K562 (cell line): ENCODE data around the gene TP53RK. TPM values are rescaled to one million over a fixed set of nuclear protein-coding genes. Genes with fewer than 3 reads are reported as not detected.

ENCODE experiments used
- ATAC-seq: fragments of 200-7000 bp; cut with Tn5 transposase; 3 replicates; pipeline ENCODE4 v1.9.1; 2020; ENCODE audit warnings: moderate library complexity
- BruUV-seq: library from RNA; stranded (reverse); fragments of 400-500 nt; replicated peaks from 2 replicates; lab custom pipeline; 2021; lab: Mats Ljungman, UMichigan
- CTCF ChIA-PET: fragments of 300-600 bp; formaldehyde crosslinking; extraction: SDS; loops from one replicate; lab custom pipeline; 2021; ENCODE audit warnings: low intra/inter-chr PET ratio; lab: Yijun Ruan, JAX
- POLR2A ChIA-PET: fragments of 300-600, 350-650 bp; sonication (Branson Sonifier 250); formaldehyde crosslinking; extraction: SDS; loops from one replicate; lab custom pipeline; 2021; ENCODE audit warnings: antibody characterized with exemption, inconsistent platforms; lab: Yijun Ruan, JAX
- DNase-seq, 4 experiments: peaks; one replicate each; pipeline versions ENCODE4 v3.0.0 to v3.0.0-alpha.2; 2011 to 2018; ENCODE audit warnings: low spot score in 3 of 4, mixed read lengths in 3 of 4; ENCODE audit errors: extremely low read depth in 1 of 4
- FAIRE-seq: peaks from 2 replicates; lab custom pipeline; 2011; peaks lifted over from hg19 to GRCh38; lab: Jason Lieb, UNC
- H2AFZ ChIP-seq: 2 replicates; pipeline ENCODE4 v1.6.0; 2011; ENCODE audit warnings: low read depth, low read length, control low read depth, inconsistent platforms
- H3K27ac ChIP-seq: fragments of 200-600 bp; 3 replicates; pipeline ENCODE4 v1.8.0; 2011; ENCODE audit warnings: low read depth, mild to moderate bottlenecking, control low read depth, inconsistent platforms, low read length, moderate library complexity, mixed read lengths; ENCODE audit errors: extremely low read depth
- H3K27me3 ChIP-seq, 2 experiments: fragments of 300-600 bp in 1 of 2; 2 replicates in 1 of 2; 3 replicates in 1 of 2; pipeline versions ENCODE4 v1.6.0 to v1.8.0; 2011; ENCODE audit warnings: inconsistent platforms in 2 of 2, low read length in 2 of 2, mild to moderate bottlenecking in 1 of 2, mixed read lengths in 1 of 2, moderate library complexity in 1 of 2; ENCODE audit not compliant: control insufficient read depth in 2 of 2, insufficient read depth in 2 of 2
- H3K36me3 ChIP-seq: fragments of 300-600 bp; 3 replicates; pipeline ENCODE4 v1.8.0; 2011; ENCODE audit warnings: mild to moderate bottlenecking, low read length, inconsistent platforms; ENCODE audit not compliant: control insufficient read depth, insufficient read depth
- H3K4me1 ChIP-seq, 2 experiments: fragments of 200-600 bp in 1 of 2; replicated peaks in 1 of 2; 2 replicates in 1 of 2; 3 replicates in 1 of 2; pipeline versions ENCODE4 v1.5.1 to v1.8.0; 2011; ENCODE audit warnings: inconsistent platforms in 2 of 2, low read length in 2 of 2, mild to moderate bottlenecking in 1 of 2, mixed read lengths in 1 of 2, moderate library complexity in 1 of 2; ENCODE audit not compliant: control insufficient read depth in 2 of 2, insufficient read depth in 2 of 2
- H3K4me2 ChIP-seq: 2 replicates; pipeline ENCODE4 v1.6.1; 2011; ENCODE audit warnings: low read length, control low read depth, inconsistent platforms, mixed read lengths; ENCODE audit not compliant: insufficient read depth
- H3K4me3 ChIP-seq: fragments of 200-600 bp; sonication (generic), shearing (Covaris generic); 2 replicates; pipeline ENCODE4 v1.5.1; 2016; ENCODE audit warnings: control low read depth, inconsistent platforms
- H3K79me2 ChIP-seq: fragments of 200-600 bp; 3 replicates; pipeline ENCODE4 v1.8.0; 2011; ENCODE audit warnings: low read length, inconsistent platforms; ENCODE audit not compliant: control insufficient read depth, insufficient read depth
- H3K9ac ChIP-seq, 2 experiments: 2 replicates each; pipeline versions ENCODE4 v1.6.0 to v1.6.1; 2011; ENCODE audit warnings: low read depth in 2 of 2, low read length in 2 of 2, control low read depth in 1 of 2, inconsistent platforms in 1 of 2, mild to moderate bottlenecking in 1 of 2, mixed read lengths in 1 of 2; ENCODE audit not compliant: insufficient read depth in 1 of 2
- H3K9me1 ChIP-seq: one replicate; pipeline ENCODE4 v1.6.0; 2011; ENCODE audit warnings: inconsistent platforms, mild to moderate bottlenecking, low read length, moderate library complexity; ENCODE audit not compliant: control insufficient read depth, insufficient read depth
- H3K9me3 ChIP-seq: replicated peaks from 2 replicates; pipeline ENCODE4 v1.5.1; 2011; ENCODE audit warnings: low read depth, low read length, inconsistent platforms; ENCODE audit not compliant: control insufficient read depth, insufficient read depth
- H4K20me1 ChIP-seq: replicated peaks from 2 replicates; pipeline ENCODE4 v1.6.1; 2011; ENCODE audit warnings: low read length, inconsistent platforms, mixed read lengths; ENCODE audit not compliant: control insufficient read depth, insufficient read depth
- MYNN ChIP-seq, 2 experiments: sonication (generic); formaldehyde crosslinking in 1 of 2; IDR thresholded peaks; 2 replicates each; pipeline versions ENCODE4 v1.5.0 to v1.6.1; 2016 to 2020; ENCODE audit warnings: antibody characterized with exemption in 1 of 2, missing genetic modification reagents in 1 of 2
- TAF15 ChIP-seq: fragments of 200-400 bp; formaldehyde crosslinking; IDR thresholded peaks from 2 replicates; pipeline ENCODE4 v1.6.1; 2017; ENCODE audit warnings: mild to moderate bottlenecking, low read depth, low read length, moderate library complexity
- ZNF551 ChIP-seq: fragments of 250-450 bp; sonication (Bioruptor Pico); IDR thresholded peaks from 2 replicates; pipeline ENCODE4 v1.5.0; 2021; ENCODE audit warnings: mild to moderate bottlenecking, moderate library complexity
- WGBS: fragments of 100-300 bp; shearing (Covaris generic); methylation state at CpG from one replicate; pipeline ENCODE4 v1.1.6; 2016; ENCODE audit warnings: low coverage, mixed read lengths; ENCODE audit not compliant: insufficient coverage; ENCODE audit errors: missing lambda C conversion rate; 5-methylcytosine and 5-hydroxymethylcytosine counted together
- in situ Hi-C: fragments of 300-500 bp; cut with MboI; formaldehyde crosslinking; loops from 4 replicates; pipeline ENCODE4 v1.15.0; 2018; ENCODE audit warnings: inconsistent platforms, mixed read lengths
- intact Hi-C: fragments of 100-400 bp; cut with micrococcal nuclease; formaldehyde crosslinking; loops from 2 replicates; pipeline ENCODE4 v1.14.2; 2022
- polyA plus RNA-seq, 8 experiments: library from polyadenylated mRNA; depleted of rRNA in 4 of 8; stranded (reverse) in 5 of 8; unstranded in 3 of 8; fragments of >200 nt; fragmentation: Nextera tagmentation in 2 of 8; fragmentation: Illumina TruSeq in 1 of 8; extraction: Ambion mirVana in 2 of 8; extraction: Trizol in 1 of 8; gene quantifications; 2 replicates each; pipeline versions ENCODE4 v1.2.1 to v1.2.3, GENCODE V29; 2011 to 2014; ENCODE audit warnings: inconsistent platforms in 1 of 8, missing spikeins in 1 of 8
- total RNA-seq, 7 experiments: library from RNA; depleted of rRNA in 6 of 7; stranded (reverse); fragments of >200 nt in 6 of 7; fragmentation: Illumina TruSeq in 2 of 7; extraction: Trizol in 2 of 7; gene quantifications; 2 replicates each; pipeline versions ENCODE4 v1.2.1 to v1.2.3, GENCODE V29; 2011 to 2021; ENCODE audit warnings: low replicate concordance in 1 of 7
- TF ChIP-seq, protein P1 (sequence below): fragments of 250-450 bp; sonication (Bioruptor Pico); IDR thresholded peaks from 2 replicates; pipeline ENCODE4 v1.4.0; 2020; ENCODE audit warnings: mild to moderate bottlenecking
- TF ChIP-seq, protein P2 (sequence below): IDR thresholded peaks from 2 replicates; pipeline ENCODE4 v1.6.1; 2011; ENCODE audit warnings: borderline replicate concordance, low read depth, mild to moderate bottlenecking, moderate library complexity, low read length; ENCODE audit not compliant: insufficient read depth, poor library complexity, severe bottlenecking
- TF ChIP-seq, protein P3 (sequence below): fragments of 250-450 bp; sonication (Bioruptor Pico); IDR thresholded peaks from 2 replicates; pipeline ENCODE4 v1.5.0; 2021

Gene TP53RK
- total and polyA plus RNA-seq, 9 of the 15 experiments (the other 6 are each of a cell fraction or from before 2014, with no cell fraction given) = 2.9 to 43.5 (median 17.2) TPM

DNA sequence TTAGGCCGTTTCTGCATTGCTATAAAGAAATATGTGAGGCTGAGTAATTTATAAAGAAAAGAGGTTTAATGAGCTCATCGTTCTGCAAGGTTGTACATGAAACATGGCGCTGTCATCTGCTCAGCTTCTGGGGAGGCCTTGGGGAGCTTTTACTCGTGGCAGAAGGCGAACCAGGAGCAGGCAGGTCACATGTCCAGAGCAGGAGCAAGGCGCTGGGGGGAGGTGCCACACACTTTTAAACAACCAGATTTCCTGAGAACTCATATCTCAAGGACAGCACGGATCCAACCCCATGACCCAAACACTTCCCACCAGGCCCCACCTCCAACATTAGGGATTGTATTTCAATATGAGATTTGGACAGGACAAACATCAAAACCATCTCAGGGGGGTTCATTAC lies 31.6 kb downstream of the TP53RK start (continued):
- TF ChIP-seq, protein P1, sequence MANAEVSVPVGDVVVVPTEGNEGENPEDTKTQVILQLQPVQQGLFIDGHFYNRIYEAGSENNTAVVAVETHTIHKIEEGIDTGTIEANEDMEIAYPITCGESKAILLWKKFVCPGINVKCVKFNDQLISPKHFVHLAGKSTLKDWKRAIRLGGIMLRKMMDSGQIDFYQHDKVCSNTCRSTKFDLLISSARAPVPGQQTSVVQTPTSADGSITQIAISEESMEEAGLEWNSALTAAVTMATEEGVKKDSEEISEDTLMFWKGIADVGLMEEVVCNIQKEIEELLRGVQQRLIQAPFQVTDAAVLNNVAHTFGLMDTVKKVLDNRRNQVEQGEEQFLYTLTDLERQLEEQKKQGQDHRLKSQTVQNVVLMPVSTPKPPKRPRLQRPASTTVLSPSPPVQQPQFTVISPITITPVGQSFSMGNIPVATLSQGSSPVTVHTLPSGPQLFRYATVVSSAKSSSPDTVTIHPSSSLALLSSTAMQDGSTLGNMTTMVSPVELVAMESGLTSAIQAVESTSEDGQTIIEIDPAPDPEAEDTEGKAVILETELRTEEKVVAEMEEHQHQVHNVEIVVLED (CRISPR knock-in tag) = no peak
- no peak for TF ChIP-seq TAF15

DNA sequence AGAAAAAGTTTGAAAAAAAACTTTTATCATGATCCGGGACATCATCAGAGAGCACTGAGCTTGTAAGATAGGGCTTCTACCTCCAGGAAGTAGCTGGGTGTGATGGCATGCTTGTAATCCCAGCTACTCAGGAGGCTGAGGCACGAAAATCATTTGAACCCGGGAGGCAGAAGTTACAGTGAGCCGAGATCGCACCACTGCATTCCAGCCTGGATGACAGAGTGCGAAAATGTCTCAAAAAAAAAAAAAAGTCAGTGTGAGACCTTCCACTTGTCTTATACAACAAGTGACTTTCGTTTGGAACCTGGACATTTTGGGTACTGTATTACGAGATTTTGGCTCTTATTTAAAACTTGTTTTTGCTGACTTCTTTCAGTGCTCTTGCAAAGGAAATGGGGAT lies 32.1 kb downstream of the TP53RK start:
- Histone ChIP-seq H3K9ac (no peak overlapping the region), H3K4me1 (no peaks in the 10 kb centered on the region; a peak in 1 of 5 replicates), H3K36me3 (no peaks in the 10 kb centered on the region), H3K9me3 (no peaks in the 10 kb centered on the region), H3K9me1 (no peaks in the 10 kb centered on the region), H4K20me1 (no peaks in the 10 kb centered on the region), H3K4me2 (no peak overlapping the region), H3K79me2 (no peaks in the 10 kb centered on the region), H3K27me3 (no peaks in the 10 kb centered on the region), H2AFZ (no peak overlapping the region), H3K4me3 (no peak overlapping the region), H3K27ac (no peak overlapping the region)
- BruUV-seq = no TSS peak
- FAIRE-seq (no peak), ATAC-seq (no peak), DNase-seq (no peak)
- no peak for TF ChIP-seq MYNN (IDR thresholded peaks at IDR 0.05)
- TF ChIP-seq MYNN (CRISPR knock-in tag; IDR thresholded peaks at IDR 0.05) = no peak
- no peak for TF ChIP-seq ZNF551 (CRISPR knock-in tag)
- TF ChIP-seq, protein P2, sequence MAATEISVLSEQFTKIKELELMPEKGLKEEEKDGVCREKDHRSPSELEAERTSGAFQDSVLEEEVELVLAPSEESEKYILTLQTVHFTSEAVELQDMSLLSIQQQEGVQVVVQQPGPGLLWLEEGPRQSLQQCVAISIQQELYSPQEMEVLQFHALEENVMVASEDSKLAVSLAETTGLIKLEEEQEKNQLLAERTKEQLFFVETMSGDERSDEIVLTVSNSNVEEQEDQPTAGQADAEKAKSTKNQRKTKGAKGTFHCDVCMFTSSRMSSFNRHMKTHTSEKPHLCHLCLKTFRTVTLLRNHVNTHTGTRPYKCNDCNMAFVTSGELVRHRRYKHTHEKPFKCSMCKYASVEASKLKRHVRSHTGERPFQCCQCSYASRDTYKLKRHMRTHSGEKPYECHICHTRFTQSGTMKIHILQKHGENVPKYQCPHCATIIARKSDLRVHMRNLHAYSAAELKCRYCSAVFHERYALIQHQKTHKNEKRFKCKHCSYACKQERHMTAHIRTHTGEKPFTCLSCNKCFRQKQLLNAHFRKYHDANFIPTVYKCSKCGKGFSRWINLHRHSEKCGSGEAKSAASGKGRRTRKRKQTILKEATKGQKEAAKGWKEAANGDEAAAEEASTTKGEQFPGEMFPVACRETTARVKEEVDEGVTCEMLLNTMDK = no peak
- TF ChIP-seq, protein P3, sequence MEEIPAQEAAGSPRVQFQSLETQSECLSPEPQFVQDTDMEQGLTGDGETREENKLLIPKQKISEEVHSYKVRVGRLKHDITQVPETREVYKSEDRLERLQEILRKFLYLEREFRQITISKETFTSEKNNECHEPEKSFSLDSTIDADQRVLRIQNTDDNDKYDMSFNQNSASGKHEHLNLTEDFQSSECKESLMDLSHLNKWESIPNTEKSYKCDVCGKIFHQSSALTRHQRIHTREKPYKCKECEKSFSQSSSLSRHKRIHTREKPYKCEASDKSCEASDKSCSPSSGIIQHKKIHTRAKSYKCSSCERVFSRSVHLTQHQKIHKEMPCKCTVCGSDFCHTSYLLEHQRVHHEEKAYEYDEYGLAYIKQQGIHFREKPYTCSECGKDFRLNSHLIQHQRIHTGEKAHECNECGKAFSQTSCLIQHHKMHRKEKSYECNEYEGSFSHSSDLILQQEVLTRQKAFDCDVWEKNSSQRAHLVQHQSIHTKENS (CRISPR knock-in tag) = no peak
- in situ Hi-C loops = no loop called here
- intact Hi-C loops = no loop called here
- POLR2A ChIA-PET = interaction anchor here (0.5 kb wide), 1 partner anchor 20 kb away, joined by 4 read pairs; no protein-coding TSS in a partner anchor
- WGBS = 63% methylated on average over 8 of the region's 8 CpGs
- CTCF ChIA-PET = no interaction called here
